GM19468 (cell line): Measurements from ENCODE around the gene CARD9.

Source experiments
- ATAC-seq: cut with Tn5 transposase; IDR thresholded peaks from one replicate; pipeline ENCODE4 v1.9.1; 2021; ENCODE audit warnings: mild to moderate bottlenecking, moderate library complexity, moderate number of reproducible peaks; ENCODE audit not compliant: unreplicated experiment; ENCODE audit errors: extremely low read depth

CARD9 gene

GRCh38 chr9:136381966-136382513 lies 8.6 kb upstream of the CARD9 start:
- ATAC-seq: no peak

DNA sequence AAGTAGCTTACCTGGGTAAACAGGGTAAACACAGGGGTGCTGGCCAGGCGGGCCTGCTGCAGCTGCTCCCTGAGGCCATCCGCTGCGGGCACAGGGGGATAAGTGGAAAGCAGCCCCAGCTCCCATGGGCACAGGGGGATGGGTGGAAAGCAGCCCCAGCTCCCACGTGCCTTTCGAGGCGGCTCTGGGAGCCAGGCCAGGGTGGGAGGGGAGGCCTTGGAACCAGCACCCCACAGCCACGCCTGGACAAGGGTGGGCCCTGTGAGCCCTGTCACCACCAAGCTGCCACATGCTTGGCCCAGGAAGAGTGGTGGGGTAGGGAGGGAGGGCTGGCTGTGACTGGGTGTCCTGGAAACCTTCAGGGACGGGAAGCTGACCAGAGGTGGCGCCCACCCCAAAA lies 7.8 kb upstream of the CARD9 start:
- ATAC-seq: no peak

DNA sequence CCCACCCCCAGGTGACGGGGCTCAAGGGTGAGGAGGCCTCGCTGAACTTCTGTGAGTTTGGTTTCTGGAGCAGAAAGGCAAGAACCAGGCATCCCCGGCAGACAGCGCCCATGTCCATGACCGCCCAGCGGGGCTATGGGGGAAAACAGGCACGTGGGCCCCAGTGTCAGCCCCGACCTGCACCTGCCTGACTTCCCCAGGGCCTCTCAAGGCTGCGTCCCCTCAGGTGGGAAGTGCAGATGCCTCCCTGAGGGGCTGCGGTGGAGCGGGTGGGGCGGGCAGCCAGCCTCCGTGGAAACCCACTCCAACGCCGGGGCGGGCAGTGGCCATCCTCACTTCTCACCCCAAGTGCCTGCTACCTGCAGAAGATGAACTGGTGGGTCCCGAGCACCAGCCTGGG lies 6.9 kb upstream of the CARD9 start:
- no peak for ATAC-seq

DNA sequence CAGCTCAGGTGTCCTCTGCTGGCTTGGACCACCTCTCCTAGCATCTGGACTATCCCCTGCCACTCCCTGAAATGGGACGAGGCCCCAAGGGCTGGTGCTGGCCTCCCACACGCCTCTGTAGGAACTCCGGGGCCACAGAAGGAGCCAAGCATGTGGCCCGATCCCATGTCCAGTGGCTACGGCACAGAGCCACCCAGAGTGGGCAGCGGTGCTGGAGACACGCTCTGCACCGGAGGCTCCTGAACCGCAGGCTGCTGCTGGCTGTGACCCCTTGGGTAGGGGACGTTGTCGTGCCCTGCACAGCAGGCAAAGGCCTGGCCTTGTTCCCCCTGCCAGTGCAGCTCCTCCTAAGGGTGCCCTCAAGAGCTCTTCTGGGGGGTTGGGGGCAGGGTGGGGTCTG lies 6.4 kb upstream of the CARD9 start:
- no peak for ATAC-seq

DNA sequence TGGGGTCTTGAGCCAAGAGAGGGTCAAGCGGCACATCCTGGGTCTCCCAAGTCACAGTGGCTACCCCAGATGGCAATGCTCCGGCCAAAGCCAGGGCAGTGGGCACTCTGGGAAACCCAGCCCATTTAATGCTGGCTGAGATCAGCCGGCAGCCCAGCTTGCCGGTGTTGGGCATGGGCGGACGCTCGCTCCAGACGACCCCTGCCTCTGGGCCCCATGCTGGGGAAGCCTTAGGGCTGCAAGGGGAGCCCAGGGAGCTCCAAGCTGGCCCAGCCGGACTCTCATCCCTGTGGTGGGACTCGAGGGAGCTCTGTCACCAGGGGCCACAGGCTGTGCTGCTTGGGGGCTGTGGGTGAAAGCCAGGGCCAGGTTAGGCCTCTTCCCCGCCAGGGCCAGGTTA lies 5.9 kb upstream of the CARD9 start:
- no peak for ATAC-seq

DNA sequence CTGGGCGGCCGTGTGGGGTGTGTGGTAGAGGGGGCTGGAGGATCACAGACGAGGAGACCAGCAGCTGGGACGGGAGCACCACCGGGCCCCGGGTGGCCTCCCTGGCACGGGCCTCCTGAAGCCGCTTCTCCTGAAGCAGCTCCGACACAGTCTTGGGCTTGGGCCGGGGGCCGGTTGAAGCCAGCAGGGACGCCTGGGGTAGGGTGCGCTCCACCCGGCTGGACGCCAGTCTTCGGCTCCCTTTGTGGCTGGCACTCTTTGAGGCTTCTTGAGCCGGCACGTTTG lies 5.5 kb upstream of the CARD9 start:
- ATAC-seq: no peak

DNA sequence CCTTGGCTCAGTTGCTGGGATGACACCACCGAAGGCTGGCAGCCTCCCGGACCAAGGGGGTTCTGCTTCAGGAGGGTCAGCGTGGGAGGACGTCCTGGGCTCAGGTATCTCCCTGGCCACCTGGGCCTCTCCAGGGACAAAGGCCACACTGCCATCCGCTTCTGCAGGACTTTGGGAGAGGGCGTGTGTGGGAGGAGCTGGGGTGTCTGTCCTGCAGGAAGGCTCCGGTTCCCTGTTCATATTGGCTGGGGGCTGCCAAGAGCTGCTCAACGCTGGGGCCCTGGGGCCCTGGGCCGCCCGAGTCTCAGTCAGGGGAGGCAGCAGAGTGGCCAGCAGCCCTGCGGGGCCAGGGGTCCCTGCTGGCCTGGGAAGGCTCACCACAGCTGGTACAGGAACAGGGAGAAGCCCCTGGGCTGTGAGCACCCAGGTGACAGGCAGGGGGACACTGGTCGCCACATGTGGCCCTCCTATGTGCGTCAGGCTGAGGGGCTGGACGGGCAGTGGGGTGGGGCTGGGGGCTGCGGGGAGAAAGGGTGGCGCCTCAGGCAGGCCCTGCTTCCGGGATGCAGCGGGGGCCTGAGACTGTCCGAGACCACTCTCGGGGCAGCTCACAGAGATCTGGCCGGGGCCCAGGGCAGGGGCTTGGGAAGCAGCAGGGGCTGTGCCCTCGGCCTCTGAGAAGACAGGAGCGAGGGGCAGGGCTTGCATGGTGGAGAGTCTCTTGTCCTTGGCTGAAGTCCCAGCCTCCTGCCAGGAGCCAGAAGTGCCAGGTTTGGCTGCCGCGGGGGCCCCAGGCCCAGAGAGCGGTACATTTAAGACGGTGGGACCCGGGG lies 4.9 kb upstream of the CARD9 start:
- no peak for ATAC-seq

- no peak for ATAC-seq
Observed at GRCh38 chr9:136377341-136378169, 4.1 kb upstream of the CARD9 start.

- ATAC-seq: no peak
Observed at GRCh38 chr9:136376457-136376856, 3.0 kb upstream of the CARD9 start.

DNA sequence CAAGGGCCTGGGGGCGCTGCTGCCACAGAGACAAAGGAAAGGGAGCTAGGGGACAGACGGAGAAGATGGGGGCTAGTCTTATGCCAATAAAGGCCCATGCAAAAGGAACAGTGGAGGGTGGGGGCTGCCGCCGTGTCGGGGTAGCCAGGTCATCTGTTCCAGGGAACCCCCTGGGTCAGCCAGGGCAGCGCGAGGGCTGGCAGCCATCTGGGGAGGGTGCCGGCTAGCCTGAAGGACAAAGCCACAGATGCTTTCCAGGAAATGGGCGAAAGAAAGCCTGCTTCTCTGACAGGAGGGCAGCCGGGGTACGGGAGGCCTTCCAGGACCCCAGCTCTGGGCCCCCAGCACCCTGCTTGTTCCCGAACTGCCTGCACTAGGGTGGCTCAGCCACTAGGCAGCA lies 1.6 kb upstream of the CARD9 start:
- no peak for ATAC-seq

DNA sequence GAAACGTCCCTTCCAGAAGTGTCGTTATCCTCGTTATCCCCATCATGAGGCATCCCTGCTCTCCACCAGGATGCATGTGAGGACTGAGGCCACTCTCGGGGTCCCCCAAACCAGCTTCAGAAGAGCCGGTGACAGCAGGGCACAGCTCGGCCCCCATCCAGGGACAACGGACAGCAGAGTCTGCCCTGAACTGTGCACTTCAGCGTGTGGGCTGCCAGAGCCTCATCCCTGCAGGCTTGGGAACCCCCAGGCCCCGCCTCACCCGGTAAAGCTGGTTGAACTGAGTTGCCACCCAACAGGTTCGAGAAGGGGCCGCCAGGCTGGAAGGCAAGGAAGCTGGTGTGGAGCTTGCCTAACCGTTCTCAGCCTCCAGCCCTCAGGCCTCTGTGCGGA lies 710 bp upstream of the CARD9 start:
- no peak for ATAC-seq

GRCh38 chr9:136372561-136373299 lies 739 bp downstream of the CARD9 start:
- no peak for ATAC-seq

DNA sequence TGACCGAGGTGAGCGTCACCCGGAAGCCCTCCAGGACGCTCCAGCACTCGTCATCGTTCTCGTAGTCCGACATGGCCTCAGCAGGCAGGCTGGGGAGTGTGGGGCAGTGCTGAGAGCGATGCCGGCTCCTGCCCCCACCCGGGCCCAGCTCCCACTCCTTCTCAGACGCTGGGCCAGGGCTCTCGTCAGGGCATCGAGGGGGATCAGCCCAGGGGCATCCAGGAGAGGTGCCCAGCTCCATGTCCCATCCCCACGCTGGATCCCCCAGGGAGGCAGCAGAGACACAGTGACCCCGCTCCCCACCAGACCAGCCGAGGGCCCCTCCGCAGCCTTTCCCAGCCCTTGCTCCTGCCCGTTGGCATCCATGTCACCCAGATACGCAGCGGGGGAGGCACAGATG lies 1.5 kb downstream of the CARD9 start:
- ATAC-seq: no peak

DNA sequence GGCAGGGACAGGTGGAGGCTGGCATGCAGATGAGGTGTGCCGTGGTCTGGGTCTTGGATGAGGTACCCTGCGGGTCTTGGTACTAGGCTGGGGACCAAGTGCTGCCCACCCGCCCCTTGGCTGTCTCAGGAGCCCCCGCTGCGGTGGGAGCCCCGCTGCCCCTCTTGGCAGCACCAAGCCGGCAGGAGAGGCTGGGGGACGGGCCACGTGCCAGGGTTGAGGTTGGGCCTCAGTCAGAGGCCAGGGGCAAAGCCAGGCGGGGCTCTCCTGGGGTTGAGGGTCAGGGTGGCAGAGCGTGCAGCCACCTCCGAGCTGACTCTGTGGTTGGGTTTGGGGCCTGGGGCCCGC lies 2.0 kb downstream of the CARD9 start:
- no peak for ATAC-seq

GRCh38 chr9:136370687-136371532 lies 2.6 kb downstream of the CARD9 start:
- no peak for ATAC-seq

DNA sequence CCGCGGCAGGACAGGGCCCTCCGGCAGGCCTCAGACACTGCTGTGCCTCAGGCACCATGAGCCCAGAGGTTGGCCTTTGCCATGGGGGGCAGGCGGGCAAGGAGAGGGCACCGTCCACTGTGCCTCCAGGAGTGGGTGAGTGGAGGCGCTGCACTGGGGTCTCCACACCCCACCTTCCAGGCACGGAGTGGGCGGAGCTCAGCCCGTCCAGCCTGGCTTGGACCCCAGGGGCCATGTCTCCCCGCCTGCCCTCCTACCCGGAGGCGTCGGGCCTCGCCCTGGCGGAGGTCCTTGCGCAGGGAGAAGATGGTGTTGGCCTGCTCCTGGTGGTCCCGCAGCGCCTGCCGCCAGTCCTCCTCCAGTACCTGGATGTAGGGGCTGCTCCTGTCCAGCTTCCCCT lies 3.4 kb downstream of the CARD9 start:
- ATAC-seq: no peak

GRCh38 chr9:136368190-136368589 lies 5.3 kb downstream of the CARD9 start:
- no peak for ATAC-seq

GRCh38 chr9:136367296-136368145 lies 5.9 kb downstream of the CARD9 start:
- ATAC-seq: no peak

DNA sequence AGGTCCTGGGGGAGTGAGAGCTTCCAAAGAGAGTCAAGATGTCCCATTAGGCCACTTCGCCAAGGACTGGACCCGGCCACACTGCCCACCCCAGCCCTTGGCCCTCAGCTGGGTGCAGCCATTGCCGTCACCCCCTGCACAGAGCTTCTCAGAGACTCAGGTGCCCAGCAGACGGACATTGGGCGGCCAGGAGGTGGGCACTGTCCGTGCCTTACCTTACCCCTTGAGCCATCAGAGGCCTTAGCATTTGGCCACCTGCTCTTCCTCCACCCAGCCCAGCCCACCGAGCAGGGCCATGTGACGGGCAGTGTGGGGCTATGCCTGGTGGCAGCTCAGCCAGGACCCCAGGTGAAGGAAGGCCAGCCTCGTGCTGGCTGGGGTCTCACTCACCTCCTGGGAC lies 6.6 kb downstream of the CARD9 start:
- no peak for ATAC-seq
